ENCODE results near the gene FOXA2. TPM values are rescaled to one million over a fixed set of nuclear protein-coding genes. Genes with fewer than 3 reads are reported as not detected.

Gene FOXA2
- polyA plus RNA-seq, 4 donors = not detected

- no peak for DNase-seq (ENCODE audit: low read depth in 4 of 4, low spot score in 2 of 4)
Observed at GRCh38 chr20:22544462-22544861, 39.9 kb downstream of the FOXA2 start.

DNA sequence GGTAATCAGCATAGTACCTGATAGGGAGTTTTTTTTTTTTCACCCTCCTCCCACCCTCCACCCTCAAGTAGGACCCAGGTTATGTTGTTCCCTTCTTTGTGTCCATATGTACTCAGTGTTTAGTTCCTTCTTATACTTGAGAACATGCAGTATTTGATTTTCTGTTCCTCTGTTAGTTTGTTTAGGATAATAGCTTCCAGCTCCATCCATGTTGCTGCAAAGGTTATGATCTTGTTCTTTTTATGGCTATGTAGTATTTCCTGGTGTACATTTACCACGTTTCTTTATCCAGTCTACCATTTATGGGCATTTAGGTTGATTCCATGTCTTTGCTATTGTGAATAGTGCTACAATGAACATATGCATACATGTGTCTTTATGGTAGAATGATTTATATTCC is 41.9 kb downstream of the FOXA2 start:
- DNase-seq (ENCODE audit: low read depth in 4 of 4, low spot score in 2 of 4) = no peak

DNA sequence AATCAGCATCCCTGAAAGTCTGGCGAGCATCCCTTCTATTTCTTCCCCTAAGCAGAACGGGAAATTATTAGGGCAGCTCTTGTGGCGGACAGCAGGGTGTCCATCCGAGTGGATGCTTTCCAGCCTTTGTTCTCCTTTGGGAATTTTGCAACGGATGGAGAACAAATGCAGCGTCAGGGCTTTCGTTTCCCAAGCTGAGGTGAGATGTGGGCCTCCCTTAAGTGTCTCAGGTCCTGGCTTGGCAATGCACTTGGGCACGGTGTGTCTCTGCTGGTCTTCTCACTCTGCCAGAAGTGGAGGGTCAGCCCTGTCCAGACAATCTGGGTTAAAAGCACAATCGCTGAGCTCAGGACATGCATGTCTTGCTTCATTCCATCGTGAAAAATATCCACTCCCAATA is 43.5 kb downstream of the FOXA2 start:
- no peak for DNase-seq (ENCODE audit: low read depth in 4 of 4, low spot score in 2 of 4)

GRCh38 chr20:22536956-22537756 is 47.2 kb downstream of the FOXA2 start:
- DNase-seq (ENCODE audit: low read depth in 4 of 4, low spot score in 2 of 4) = no peak

GRCh38 chr20:22536141-22536828 is 48.1 kb downstream of the FOXA2 start:
- DNase-seq (ENCODE audit: low read depth in 4 of 4, low spot score in 2 of 4) = no peak

GRCh38 chr20:22535483-22535882 is 48.9 kb downstream of the FOXA2 start:
- DNase-seq (ENCODE audit: low read depth in 4 of 4, low spot score in 2 of 4) = no peak

DNA sequence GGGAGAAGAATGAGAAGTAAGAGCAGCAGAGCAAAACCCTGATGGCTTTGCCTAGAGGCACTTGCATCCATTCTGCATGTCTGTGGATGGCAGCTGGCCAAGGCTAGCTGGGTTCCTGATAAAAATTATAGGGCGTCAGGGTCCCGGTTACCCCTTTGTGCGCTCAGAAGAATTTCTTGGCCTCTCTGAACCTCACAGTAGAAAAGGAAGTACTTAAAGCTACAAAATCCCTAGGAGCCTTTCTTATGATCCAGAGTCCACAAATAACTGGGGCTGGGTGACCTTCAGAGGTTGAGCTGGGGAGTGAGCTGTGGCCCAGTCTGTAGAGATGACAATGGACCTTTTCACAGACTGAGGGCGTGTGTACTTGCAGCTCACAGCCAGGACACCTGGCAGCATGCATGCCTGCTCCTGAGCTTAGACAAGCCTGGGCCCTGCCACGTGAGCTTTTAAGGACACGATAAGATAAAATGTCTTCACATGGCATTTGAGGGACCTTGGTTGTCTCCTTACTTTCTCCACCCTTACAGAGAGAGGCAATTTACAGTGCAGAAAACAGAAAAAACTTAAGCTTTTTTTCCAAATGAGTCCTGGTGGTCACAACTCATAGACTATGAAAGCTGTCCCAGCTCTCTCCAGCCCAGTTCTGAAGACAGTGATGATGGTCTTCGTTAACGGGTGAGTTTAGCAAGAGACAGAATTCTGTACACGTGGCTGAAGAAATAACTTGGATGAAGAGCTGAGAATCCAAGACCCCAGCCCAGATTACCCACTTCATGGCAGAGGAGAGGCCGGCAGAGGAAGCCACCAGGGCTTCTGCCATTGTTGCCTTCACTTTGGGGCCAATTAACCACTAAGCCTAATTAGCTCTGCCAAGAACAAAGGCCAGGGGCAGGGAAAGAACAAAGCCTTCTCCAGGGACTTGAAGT is 50.3 kb downstream of the FOXA2 start:
- no peak for DNase-seq (ENCODE audit: low read depth in 4 of 4, low spot score in 2 of 4)

GRCh38 chr20:22532598-22532997 is 51.8 kb downstream of the FOXA2 start:
- no peak for DNase-seq (ENCODE audit: low read depth in 4 of 4, low spot score in 2 of 4)

- DNase-seq (ENCODE audit: low read depth in 4 of 4, low spot score in 2 of 4) = no peak
Observed at GRCh38 chr20:22531756-22532155, 52.6 kb downstream of the FOXA2 start.

GRCh38 chr20:22531056-22531615 is 53.2 kb downstream of the FOXA2 start:
- no peak for DNase-seq (ENCODE audit: low read depth in 4 of 4, low spot score in 2 of 4)
